ENCODE data around the gene TMED1.

TMED1 gene

DNA sequence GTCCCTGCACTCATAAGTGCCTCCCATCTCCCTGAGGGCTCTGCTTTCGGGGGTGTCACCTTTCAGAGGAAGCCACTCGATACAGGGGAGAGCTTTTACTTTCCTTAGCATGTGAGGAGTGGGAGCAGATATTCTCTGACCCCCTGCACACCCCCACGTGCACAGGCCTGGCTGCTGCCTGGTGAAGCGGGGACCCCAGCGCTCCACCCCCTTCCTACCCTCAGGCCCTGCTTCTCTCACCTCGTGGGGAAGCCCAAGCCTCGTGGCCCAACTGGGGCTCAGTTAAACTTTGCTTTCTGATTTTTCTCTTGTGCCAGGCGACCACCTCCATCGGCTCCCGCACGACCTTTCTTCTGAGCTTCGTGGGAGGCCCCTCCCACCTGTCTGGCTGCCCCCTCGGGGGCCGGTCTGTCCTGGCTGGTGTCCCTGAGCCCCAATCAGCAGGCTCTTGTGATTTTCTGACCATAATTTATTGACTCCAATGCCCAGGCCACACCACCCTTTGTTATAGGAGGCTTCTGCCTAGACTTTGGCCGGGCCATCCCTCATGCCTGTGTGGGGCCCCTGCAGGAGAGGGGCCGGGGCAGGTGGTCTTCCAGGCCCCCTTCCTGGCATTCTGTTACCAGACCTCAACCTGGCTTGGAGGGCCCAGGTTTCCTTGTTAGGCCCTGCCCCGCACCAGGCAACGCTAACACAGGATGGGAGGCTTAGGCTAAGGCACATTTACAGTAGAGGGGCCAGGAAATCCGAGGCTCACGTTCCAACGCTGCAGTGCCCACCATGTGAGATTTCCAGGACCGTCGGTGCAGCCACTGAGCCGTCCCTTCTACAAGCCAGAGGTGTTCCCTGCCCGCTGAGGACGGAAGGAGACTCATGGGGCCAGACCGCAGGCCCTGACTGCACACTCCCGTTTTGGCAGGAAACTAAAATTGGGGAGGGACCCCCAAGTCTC is 3.7 kb downstream of the TMED1 start:
- FAIRE-seq, result no peak

DNA sequence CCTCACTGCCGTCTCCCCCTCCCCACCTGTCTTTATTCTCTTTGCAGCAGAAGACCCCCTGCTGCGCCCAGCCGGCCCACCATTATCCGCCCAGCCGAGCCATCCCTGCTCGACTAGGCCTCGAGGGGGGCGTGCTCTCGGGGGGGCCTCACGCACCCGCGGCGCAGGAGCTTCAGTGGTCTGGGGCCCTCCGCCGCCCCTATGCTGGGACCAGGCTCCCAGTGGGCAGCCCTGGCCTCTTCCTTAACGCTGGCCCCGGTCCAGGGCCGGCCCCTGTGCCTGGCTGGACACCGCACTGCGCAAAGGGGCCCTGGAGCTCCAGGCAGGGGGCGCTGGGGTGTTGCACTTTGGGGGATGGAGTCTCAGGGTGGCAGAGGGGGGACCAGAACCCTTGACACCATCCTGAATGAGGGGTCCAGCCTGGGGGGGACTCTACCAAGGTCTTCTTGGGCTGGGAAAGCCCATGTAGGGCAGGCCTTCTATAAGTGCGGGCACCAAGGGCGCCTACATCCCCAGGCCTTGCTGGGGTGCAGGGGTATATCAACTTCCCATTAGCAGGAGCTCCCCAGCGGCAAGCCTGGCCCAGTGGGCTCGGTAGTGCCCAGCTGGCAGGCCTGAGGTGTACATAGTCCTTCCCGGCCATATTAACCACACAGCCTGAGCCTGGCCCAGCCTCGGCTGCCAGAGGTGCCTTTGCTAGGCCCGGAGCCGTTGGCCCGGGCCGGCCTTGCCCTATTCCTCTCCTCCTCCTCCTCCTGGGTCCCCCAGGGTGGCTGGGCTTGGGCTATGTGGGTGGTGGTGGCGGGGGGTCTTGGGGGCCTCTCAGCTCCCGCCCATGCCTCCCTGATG is 4.9 kb downstream of the TMED1 start:
- no peak for FAIRE-seq

DNA sequence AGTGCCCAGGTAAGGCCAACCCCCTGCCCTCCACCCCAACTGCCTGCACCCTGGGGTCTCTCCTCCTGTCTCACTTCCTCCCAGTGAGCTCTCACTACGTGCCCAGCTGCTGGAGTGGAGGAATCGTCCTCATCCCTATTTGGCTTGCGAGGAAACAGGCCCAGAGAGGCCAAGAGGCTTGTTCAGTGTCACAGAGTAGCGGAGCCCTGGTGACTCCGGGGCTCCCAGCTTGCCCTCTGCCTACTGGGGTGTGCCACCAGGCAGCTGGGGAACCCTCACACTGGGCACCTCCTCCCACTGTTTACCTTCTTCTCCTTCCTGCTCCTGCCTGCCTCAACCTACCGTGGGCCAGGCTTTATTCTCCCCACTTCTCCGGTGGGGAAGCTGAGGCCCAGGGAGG is 5.6 kb downstream of the TMED1 start:
- FAIRE-seq, result no peak

DNA sequence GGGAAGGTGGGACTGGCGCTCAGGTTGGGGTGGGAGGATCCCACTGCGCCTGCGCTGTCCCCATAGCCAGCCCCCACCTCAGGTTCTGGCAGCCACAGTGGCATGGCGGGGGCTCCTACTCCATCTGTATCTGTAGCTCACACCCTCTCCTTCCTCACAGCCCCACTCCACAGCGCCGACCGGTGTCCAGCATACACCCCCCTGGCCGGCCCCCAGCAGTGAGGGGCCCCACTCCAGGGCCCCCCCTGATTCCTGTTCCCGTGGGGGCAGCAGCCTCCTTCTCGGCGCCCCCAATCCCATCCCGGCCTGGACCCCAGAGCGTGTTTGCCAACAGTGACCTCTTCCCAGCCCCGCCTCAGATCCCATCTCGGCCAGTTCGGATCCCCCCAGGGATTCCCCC is 6.0 kb downstream of the TMED1 start:
- FAIRE-seq, result no peak

DNA sequence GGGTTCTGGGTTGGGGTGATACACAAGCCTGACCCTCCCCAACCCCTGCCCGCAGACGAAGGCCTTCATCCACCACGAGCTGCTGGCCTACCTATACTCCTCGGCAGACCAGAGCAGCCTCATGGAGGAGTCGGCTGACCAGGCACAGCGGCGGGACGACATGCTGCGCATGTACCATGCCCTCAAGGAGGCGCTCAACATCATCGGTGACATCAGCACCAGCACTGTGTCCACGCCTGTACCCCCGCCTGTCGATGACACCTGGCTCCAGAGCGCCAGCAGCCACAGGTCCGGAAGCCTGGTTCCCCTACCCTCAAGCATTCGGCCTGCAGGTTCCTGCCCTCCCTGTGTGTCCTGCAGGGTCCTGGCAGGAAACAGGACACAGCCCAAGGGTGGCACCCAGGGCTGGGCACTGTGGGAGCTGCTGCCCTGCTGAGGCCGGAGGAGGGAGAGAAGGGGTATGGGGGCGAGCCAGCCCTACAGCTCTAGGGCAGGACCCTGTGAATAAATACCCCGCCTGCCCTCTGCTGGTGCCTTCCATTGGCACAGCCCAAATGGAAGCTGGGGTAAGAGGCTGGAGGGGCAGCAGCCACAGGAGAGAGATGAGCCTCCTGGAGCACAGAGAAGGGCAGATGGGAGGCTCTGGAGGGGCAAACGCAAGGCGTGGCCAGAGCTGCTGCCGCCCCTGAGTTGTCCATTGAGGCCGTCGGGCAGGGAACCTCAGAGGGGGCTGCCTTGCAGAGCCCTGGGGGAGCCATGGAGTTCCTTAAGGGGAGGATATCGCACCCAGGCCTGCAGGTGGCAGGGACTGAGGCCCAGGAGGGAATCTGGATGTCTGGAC is 6.8 kb downstream of the TMED1 start:
- FAIRE-seq, result no peak

DNA sequence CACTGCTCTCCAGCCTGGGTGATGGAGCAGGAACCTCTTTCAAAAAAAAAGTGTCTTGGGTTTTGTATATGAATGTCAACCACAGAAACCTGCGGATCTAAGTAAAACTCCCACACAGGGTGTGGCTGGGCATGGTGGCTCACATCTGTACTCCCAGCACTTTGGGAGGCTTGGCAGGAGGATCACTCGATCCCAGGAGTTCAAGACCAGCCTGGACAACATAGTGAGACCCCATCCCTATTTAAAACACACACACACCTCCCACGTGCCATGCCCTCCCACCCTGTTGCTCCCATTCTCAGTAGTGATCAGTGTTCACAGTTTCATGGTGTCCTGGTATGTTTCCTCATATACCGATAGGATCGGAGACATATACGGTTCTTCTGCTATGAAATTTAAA is 9.2 kb downstream of the TMED1 start:
- FAIRE-seq, result no peak

DNA sequence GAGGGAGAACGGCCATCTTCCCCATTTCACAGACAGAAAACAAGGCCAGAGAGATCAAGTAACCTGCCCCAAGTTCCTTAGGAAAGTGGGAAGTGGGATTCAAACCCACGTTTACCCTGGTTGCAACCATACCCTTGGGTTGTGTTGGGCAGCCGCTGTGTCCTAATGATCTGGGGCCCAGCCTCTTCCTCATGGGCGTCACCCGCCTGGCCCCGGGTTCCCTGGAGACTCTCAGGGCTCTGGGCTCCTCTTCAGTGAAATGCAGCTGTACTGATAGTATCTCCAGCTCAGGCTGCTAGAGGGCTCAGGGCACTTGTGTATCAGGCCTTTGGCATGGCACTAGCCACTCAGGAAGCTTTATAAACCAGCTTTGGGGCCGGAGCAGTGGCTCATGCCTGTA is 9.8 kb downstream of the TMED1 start:
- FAIRE-seq, result no peak

DNA sequence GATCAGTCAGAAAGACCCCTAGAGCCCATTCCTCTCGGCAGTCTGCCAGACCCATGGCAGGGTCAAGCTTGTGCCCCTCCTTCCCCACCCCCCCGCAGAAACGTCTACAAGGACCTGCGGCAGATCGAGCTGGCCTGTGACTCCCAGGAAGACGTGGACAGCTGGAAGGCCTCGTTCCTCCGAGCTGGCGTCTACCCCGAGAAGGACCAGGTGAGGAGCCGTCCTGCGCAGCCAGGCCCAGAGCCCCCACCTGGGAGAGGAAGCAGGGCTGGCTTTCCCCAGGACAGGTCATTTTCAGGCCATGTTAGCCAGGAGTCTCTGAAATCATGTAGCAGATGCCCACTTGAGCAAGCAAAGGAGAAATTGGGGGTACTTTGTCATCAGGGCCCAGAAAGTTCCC is 12.3 kb downstream of the TMED1 start:
- no peak for FAIRE-seq

DNA sequence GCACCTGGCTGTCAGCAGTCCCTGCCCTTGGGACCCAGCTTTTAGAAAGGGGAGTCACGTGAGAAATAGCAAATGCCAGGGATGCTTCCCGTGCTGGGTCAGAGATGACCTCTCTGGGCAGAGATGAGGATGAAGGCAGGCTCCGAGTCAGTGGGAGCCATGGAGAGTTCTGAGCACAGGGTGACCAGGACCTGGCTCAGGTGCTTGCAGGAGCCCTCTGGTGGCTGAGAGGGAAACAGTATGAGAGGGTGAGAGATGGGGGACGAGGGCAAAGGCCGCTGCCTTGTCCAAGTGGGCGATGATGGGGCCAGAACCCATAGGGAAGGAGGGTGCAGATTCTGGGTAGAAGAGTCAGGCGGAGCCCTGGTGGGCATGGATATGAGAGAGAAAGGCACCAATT is 15.8 kb downstream of the TMED1 start:
- no peak for FAIRE-seq

DNA sequence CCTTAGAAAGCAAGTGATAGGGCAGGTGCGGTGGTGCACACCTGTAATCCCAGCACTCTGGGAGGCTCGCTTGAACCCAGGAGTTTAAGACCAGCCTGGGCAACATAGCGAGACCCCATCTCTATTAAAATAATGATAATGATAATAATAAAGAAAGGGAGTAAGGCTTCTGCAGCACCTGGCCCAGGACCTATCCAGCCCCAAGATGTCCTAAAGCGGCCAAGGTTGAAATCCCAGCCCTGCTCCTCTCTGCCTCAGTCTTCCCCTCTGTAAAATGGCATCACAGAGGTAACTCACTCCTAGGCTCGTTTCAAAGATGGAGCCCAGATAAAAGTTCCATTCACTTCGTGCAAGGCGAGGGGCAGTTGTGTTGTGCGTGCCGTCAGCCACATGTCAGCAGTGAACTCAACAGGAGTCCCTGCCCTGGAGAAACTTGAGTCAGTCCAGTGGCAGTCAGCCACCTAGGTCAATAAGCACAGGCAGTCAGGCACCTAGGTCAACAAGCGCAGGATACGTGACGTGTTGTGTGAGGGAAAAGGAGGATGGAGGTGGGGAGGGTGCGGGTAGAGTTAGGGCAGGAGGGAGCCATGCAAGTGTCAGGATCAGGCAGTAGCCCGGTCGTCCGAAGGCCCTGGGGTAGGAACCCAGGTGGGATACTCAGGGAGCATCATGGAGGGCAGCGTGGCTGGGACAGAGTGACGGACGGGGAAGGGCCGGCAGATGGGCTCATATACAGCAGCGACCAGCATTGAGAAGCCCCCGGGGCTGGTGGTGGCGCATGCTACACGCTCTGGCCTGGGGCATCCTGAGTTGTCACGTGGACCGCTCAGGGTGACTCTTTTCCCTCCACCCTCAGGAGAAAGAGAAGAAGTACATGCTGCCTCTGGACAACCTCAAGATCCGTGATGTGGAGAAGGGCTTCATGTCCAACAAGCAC is 16.6 kb downstream of the TMED1 start:
- no peak for FAIRE-seq

DNA sequence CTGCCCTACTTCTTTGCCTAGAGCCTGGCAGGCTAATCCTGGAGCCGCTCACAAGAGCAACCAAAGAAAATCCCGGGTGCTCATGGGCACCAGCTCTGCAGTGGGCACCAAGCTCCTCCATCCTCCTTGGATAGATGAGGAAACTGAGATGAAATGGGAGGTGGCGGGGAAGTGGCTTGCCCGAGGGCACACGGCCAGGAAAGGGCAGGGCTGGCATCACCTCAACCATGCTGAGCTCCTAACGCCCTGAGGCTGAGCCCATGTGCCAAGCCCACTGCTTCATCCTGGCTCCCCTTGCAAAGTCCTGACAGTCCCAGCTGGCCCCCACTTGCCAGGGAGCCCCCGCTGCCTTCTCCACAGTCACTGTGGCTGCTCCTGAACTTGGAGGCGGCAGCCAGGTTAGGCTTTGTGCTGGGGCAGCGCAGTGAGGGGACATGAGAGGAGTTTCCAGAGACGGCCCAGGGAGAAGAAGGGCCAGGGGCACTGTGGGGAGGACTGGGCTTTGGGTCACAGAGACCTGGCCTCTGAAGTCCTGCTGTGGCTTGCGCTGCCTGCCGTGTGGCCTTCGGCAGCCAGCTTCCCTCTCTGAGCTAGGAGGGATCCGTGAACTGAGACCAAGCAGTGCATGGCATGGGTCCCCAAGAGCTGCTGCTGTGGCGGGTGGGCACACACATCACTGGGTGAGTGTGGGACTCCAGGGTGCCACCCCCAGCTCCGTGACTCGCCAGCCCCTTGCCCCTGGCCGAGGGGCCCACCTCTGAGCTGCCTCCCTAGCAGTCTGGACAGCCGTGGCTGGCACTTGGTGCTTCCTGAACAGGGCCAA is 17.5 kb downstream of the TMED1 start:
- no peak for FAIRE-seq

DNA sequence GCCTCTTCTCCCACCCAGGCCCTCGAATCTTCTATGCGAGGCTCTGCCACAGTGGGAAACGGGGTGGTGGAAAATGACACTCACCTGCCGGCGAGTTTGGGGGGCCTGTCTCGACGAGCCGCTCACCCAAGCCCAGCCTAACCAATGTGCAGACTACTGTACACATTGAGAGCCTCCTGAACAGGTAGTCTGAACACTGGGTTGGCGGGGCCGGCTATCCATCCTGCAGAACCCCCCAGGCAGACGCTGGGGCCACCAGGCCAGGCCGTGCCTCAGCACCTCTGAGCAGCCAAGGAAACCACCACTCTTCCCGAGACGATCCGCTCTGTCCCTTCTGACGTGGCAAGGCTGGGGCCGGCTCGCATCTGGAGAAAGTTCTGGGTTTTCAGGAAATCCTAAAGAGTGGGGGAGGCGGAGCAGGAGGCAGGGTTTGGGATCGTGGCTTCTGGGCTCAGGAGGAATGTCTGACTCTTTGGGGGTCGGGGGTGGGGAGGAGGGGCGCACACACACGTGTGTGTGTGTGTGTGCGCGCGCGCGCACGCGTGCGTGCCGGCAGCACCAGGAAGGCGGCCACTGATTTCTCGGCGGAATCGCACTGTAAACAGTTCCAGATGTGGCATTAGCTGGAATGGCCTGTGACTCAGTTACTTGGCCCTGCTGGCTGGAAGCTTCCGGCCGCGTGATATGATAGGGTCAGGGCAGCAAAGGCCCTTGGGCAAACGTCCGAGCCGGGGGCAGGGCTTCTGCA is 18.5 kb downstream of the TMED1 start:
- no peak for FAIRE-seq

DNA sequence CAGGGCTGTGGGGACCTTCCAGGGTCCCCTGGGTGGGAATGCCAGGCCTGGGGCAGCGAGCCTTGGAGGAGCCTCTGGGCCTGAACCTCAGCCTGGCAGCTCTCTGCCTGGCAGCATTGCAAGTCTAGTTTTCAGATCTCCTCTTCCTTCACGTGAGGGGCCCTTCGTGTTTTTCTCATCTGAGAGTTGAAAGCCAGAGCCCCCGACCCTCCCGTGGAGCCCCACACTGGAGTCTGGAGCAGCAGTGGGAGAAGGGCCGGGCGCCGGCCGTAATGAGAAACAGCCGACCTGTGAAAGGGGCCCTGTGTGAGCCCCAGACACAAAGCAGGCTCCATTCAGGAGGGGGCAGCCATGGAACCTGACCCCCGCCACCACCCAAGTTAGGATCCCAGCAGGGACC is 19.3 kb downstream of the TMED1 start:
- FAIRE-seq, result no peak

DNA sequence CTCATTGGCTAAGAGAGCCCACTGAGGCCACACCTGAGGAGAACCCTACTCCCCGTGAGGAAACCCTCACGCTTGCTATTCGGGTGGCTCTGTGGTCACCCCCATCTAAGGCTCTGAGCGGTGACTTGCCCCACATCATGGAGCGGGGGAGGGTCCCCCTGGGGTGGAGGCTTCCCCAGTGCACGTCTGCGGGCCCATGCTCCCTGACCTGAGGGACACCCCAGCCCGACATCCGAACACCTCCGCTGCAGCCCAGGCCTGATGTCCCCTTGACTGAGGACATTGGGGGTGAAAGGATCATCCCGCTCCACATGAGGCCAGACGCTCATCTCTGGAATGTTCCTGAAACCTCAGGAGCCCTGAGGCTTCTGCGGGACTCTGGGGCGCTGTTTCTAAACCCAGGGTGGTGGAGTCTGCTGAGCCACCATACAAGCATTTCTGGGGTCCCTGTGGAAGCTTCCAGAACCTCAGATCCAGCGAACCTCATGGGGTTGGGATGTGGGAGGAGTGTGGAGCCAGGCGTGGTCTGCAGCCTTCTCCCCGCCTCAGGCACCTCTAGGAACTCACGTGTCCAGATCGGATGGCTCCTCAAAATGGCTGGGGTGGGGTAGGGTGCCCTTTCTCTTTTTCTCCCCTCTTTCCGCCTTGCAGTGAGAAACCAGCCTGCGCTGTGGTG is 19.9 kb downstream of the TMED1 start:
- FAIRE-seq, result no peak

DNA sequence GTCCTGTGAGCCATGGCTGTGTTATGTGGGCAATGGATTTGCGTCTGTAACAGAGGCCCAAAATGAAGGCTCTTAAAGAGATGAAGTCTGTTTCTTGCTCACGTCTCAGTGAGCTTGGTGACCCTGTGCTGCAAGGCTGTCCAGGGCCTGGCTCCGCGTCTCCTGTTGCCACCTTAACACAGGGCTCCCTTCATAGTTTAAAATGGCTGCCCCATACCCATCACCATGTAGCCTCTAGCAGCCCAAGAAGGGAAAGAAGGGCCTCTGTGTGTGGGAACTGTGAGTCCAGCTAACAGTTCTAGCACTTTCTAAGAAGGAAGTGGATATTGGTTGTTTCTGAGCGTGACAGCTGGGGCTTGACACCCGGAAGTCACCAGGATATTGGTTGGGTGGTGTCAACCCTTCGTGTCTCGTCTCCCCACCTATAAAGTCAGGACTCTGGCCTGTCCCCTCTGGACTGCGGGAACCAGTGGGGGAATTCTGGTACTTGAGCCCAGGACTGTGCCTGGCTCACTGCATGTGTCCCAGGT is 20.9 kb downstream of the TMED1 start:
- no peak for FAIRE-seq

DNA sequence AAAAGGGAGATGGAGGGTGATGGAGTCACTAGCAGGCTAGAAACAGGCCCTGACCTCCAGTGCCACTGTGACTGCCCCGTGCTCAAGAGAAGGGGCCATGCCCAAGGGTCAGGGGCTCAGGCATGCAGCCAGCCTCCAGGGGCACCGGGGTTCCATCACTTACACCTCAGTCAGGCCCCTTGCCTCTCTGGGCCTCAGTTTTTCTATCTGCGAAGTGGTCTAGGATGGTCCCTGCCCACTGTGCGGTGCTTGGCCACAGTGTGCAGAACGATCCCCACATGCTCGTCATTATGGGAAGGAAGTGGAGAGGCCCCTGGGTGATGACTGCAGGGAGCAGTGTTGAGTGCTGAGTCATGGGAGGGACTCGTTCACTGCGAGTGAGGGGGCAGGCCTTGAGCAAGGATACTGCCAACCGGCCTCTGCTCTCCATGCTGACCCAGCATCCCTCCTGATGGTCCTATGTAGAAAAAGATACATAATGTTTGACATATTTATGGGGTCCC is 23.1 kb downstream of the TMED1 start:
- FAIRE-seq, result no peak

DNA sequence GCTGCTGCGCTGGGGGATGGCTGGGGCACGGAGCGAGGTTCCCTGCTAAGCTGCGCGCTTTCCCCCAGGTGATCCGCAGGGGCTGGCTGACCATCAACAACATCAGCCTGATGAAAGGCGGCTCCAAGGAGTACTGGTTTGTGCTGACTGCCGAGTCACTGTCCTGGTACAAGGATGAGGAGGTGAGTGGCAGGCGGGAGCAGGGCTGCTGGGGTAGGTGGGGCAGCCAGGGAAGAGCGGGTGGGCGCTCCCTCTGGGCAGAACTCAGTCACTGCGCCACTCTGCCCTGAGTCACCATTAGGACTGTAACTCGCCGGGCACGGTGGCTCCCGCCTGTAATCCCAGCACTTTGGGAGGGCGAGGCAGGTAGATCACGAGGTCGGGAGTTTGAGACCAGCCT is 23.8 kb downstream of the TMED1 start:
- FAIRE-seq, result no peak

DNA sequence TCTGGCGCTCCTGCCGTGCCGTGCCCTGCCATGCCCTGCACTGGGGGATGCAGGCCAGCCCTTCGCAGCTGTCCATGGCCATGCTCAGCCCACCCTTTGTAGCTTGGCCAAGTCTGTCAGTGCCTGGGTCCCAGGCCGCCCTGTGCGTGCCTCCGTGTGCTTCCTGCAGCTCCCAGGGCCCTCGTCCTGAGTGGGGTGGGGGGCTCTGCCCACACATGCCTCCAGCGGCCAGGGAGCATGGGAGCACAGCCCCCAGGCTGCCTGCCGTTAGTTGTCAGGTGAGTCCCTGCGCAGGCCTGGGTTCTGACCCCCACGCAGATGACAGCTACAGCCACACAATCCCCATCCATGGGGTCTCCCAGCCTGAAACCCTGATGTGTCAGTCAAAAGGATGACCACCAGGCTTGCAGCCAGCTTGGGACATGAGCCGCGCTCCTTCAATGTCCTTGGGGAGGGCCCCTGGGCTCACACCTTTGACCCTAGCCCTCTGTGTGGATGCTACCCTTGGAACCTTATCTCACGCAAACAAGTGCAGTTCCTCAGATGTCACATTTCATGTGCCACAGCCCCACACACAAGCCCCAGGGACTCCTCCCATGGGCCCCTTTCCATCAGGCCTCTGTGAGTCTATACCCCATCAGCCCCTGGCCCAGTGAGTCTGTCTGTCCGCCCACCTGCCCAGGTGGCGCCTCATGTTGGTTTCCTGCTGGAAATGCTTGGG is 24.5 kb downstream of the TMED1 start:
- FAIRE-seq, result no peak
